Measurements from ENCODE around the gene YWHAB. TPM values are rescaled to one million over a fixed set of nuclear protein-coding genes. Genes with fewer than 3 reads are reported as not detected.

Gene YWHAB
- total and polyA plus RNA-seq, 10 of the 15 experiments (the other 5 are each of a cell fraction or from before 2014, with no cell fraction given) = 63.5 to 323 (median 144) TPM

- no peak for DNase-seq (ENCODE audit: low read depth, low spot score)
- Histone ChIP-seq H3K27me3 (replicated peaks in 1 of 2; ENCODE audit: control insufficient read depth in 2 of 2, insufficient read depth in 2 of 2, low read length in 1 of 2) (no peaks in the 10 kb centered on the region), H3K4me2 (ENCODE audit: control insufficient read depth, insufficient read depth) (no peak overlapping the region), H3K79me2 (ENCODE audit: control insufficient read depth, insufficient read depth, low read length) (no peaks in the 10 kb centered on the region), H3K4me1 (ENCODE audit: control insufficient read depth, insufficient read depth, low read length) (no peaks in the 10 kb centered on the region), H4K20me1 (ENCODE audit: control insufficient read depth, insufficient read depth) (no peaks in the 10 kb centered on the region), H3K4me3 (no peak overlapping the region), H3K27ac (ENCODE audit: control insufficient read depth, insufficient read depth) (no peak overlapping the region), H3K9me3 (replicated peaks; ENCODE audit: control insufficient read depth, insufficient read depth, low read length) (no peaks in the 10 kb centered on the region), H3K9ac (ENCODE audit: control insufficient read depth, insufficient read depth, low read length) (no peak overlapping the region), H2AFZ (ENCODE audit: control insufficient read depth, low read depth, low read length) (no peak overlapping the region), H3K36me3 (ENCODE audit: control insufficient read depth in 2 of 2, insufficient read depth in 2 of 2, low read length in 1 of 2) (peaks cover 22 to 53% of the 10 kb centered on the region in 2 experiments)
- BruUV-seq (replicated peaks) = no TSS peak
- in situ Hi-C loops (cut with MboI) (no loop called here), intact Hi-C loops (cut with micrococcal nuclease; ENCODE audit: unreplicated experiment) (no loop called here)
- ChIA-PET RAD21 (ENCODE audit: unreplicated experiment) (interaction anchor here (0.9 to 1.5 kb wide), 2 partner anchors 14 to 150 kb away, joined by 3 read pairs; partner anchors contain the start of gene TOMM34), POLR2A (no interaction called here), SMC1A (ENCODE audit: uncharacterized antibody, unreplicated experiment) (interaction anchor here (1.2 to 2.4 kb wide), 4 partner anchors 8 to 83 kb away, joined by 3 to 12 read pairs (median 4); partner anchors contain the start of gene TOMM34), CTCF (interaction anchor here (0.7 to 1.2 kb wide), 7 partner anchors 12 to 825 kb away, joined by 3 read pairs; no protein-coding TSS in a partner anchor)
- TF ChIP-seq RAD51 (IDR thresholded peaks at IDR 0.05) (no peak), EZH2 (IDR thresholded peaks at IDR 0.05; ENCODE audit: borderline replicate concordance, control insufficient read depth, low read depth, low read length) (no peak)
- no peak for ATAC-seq
- no peak for FAIRE-seq
- WGBS (ENCODE audit: insufficient coverage, insufficient replicate concordance, low lambda C conversion rate, missing lambda C conversion rate) = 67% methylated on average over 2 of the region's 2 CpGs
Measured at GRCh38 chr20:44946271-44946852, 60.9 kb downstream of the YWHAB start.

GRCh38 chr20:44948107-44948506 is 62.6 kb downstream of the YWHAB start:
- Histone ChIP-seq H4K20me1 (ENCODE audit: control insufficient read depth, insufficient read depth) (no peaks in the 10 kb centered on the region; the same call in 1 of the 2 replicates), H3K9me3 (replicated peaks; ENCODE audit: control insufficient read depth, insufficient read depth, low read length) (no peaks in the 10 kb centered on the region), H3K9ac (ENCODE audit: control insufficient read depth, insufficient read depth, low read length) (no peak overlapping the region), H3K4me3 (no peak overlapping the region), H3K79me2 (ENCODE audit: control insufficient read depth, insufficient read depth, low read length) (no peaks in the 10 kb centered on the region), H2AFZ (ENCODE audit: control insufficient read depth, low read depth, low read length) (no peak overlapping the region), H3K36me3 (ENCODE audit: control insufficient read depth in 2 of 2, insufficient read depth in 2 of 2, low read length in 1 of 2) (peaks cover 18 to 60% of the 10 kb centered on the region in 2 experiments), H3K4me1 (ENCODE audit: control insufficient read depth, insufficient read depth, low read length) (no peaks in the 10 kb centered on the region), H3K27me3 (replicated peaks in 1 of 2; ENCODE audit: control insufficient read depth in 2 of 2, insufficient read depth in 2 of 2, low read length in 1 of 2) (no peaks in the 10 kb centered on the region), H3K4me2 (ENCODE audit: control insufficient read depth, insufficient read depth) (no peak overlapping the region), H3K27ac (ENCODE audit: control insufficient read depth, insufficient read depth) (no peak overlapping the region)
- BruUV-seq (replicated peaks) = no TSS peak
- ChIA-PET RAD21 (ENCODE audit: unreplicated experiment) (no interaction called here), SMC1A (ENCODE audit: uncharacterized antibody, unreplicated experiment) (interaction anchor here (1.2 to 2.4 kb wide), 4 partner anchors 9 to 64 kb away, joined by 4 to 12 read pairs (median 6); partner anchors contain the start of gene TOMM34), CTCF (interaction anchor here (0.8 to 2.0 kb wide), 6 partner anchors 9 to 148 kb away, joined by 3 to 10 read pairs (median 4); no protein-coding TSS in a partner anchor), POLR2A (no interaction called here)
- no peak for FAIRE-seq
- intact Hi-C loops (cut with micrococcal nuclease; ENCODE audit: unreplicated experiment) (no loop called here), in situ Hi-C loops (cut with MboI) (no loop called here)
- WGBS (ENCODE audit: insufficient coverage, insufficient replicate concordance, low lambda C conversion rate, missing lambda C conversion rate) = 90% methylated on average over 5 of the region's 5 CpGs
- TF ChIP-seq RFX5 (IDR thresholded peaks at IDR 0.05; ENCODE audit: low read depth, low read length) (no peak), PML (IDR thresholded peaks at IDR 0.05; ENCODE audit: low read length) (no peak), POLR2A (IDR thresholded peaks at IDR 0.05; ENCODE audit: low read depth, low read length) (no peak)
- DNase-seq (ENCODE audit: low read depth, low spot score) = no peak
- no peak for ATAC-seq
